Measurements from ENCODE around the gene PAPPA2. TPM values are rescaled to one million over a fixed set of nuclear protein-coding genes. Genes with fewer than 3 reads are reported as not detected.

The PAPPA2 gene
- total RNA-seq, 1 experiment from 2014 or later = 0.81 TPM

DNA sequence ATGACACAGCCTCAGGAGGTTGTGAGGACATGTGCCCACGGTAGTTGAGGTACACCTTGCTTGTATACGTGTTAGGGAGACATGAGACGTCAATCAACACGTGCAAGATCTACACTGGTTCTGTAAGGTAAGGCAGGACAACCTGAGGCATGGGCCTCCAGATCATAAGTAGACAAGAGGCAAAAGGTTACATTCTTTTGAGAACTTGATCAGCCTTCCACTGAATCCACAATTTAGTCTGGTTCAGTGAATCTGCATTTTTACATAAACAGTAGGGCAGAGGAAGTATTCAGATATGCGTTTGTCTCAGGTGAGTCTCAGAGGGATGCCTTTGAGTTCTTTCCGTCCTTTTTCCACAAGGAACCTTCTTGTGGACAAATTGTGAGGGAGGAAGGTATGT lies 352.6 kb downstream of the PAPPA2 start:
- peak overlapping the region; percentile 69 for H3K27ac ChIP-seq (ENCODE audit: insufficient read length, low read depth, low read length)
- H4K8ac ChIP-seq (replicated peaks; ENCODE audit: insufficient read length, low read depth, low read length) = no peak overlapping the region
- peaks cover 5% of the 10 kb centered on the region for H3K4me1 ChIP-seq (ENCODE audit: insufficient read depth, low read length)
- no peak overlapping the region for H3K4me3 Mint-ChIP-seq
- no peak overlapping the region for H2BK12ac ChIP-seq (ENCODE audit: insufficient read length, low read depth, low read length)
- no CpG with 5 or more reads among the region's 6 CpGs for WGBS (ENCODE audit: extremely low coverage, insufficient read length, low lambda C conversion rate)
- no peak overlapping the region for H3K23ac ChIP-seq (ENCODE audit: insufficient read length, low read depth, low read length)
- H3T11ph ChIP-seq (ENCODE audit: low read length) = no peak overlapping the region
- no peaks in the 10 kb centered on the region for H3K27me3 ChIP-seq (ENCODE audit: insufficient read depth, low read length)
- H3K79me1 ChIP-seq (ENCODE audit: insufficient read depth, low read depth, low read length, poor library complexity, severe bottlenecking) = no peaks in the 10 kb centered on the region
- no peaks in the 10 kb centered on the region for H3K27me3 Mint-ChIP-seq (ENCODE audit: low read depth)
- H2BK5ac ChIP-seq (ENCODE audit: insufficient read length, low read length) = no peak overlapping the region
- H3K4me2 ChIP-seq (ENCODE audit: insufficient read depth, insufficient read length, low read length) = no peak overlapping the region
- H3K36me3 Mint-ChIP-seq (ENCODE audit: insufficient read depth in 1 of 3, low read depth in 3 of 3) = no peaks in the 10 kb centered on the region
- H3K4ac ChIP-seq (ENCODE audit: low read depth, low read length) = no peak overlapping the region
- TF ChIP-seq, protein P1, sequence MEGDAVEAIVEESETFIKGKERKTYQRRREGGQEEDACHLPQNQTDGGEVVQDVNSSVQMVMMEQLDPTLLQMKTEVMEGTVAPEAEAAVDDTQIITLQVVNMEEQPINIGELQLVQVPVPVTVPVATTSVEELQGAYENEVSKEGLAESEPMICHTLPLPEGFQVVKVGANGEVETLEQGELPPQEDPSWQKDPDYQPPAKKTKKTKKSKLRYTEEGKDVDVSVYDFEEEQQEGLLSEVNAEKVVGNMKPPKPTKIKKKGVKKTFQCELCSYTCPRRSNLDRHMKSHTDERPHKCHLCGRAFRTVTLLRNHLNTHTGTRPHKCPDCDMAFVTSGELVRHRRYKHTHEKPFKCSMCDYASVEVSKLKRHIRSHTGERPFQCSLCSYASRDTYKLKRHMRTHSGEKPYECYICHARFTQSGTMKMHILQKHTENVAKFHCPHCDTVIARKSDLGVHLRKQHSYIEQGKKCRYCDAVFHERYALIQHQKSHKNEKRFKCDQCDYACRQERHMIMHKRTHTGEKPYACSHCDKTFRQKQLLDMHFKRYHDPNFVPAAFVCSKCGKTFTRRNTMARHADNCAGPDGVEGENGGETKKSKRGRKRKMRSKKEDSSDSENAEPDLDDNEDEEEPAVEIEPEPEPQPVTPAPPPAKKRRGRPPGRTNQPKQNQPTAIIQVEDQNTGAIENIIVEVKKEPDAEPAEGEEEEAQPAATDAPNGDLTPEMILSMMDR (conservative IDR thresholded peaks at IDR 0.05) = no peak
- H3K9me3 Mint-ChIP-seq = peaks cover 0 to 2% of the 10 kb centered on the region in 2 experiments; a peak in 2 of 5 replicates
- no peak for DNase-seq
- H2BK15ac ChIP-seq (ENCODE audit: low read depth, low read length) = no peak overlapping the region
- H2BK120ac ChIP-seq (ENCODE audit: low read depth, low read length, poor library complexity, severe bottlenecking) = no peak overlapping the region
- H3K27ac Mint-ChIP-seq = peak overlapping the region in 1 of 3 experiments; percentile 33; a peak in 1 of 7 replicates
- H3K56ac ChIP-seq (ENCODE audit: insufficient read length, low read depth, low read length) = no peak overlapping the region
- no peak overlapping the region for H4K5ac ChIP-seq (ENCODE audit: insufficient read length, low read depth, low read length)
- no peak overlapping the region for H4K91ac ChIP-seq (ENCODE audit: insufficient read length, low read depth, low read length)
- H2AK5ac ChIP-seq (ENCODE audit: insufficient read length, low read length) = no peak overlapping the region
- H2BK20ac ChIP-seq (ENCODE audit: low read depth, low read length, poor library complexity, severe bottlenecking) = no peak overlapping the region
- peak overlapping the region; percentile 39 for H3K18ac ChIP-seq (ENCODE audit: insufficient read length, low read depth, low read length)
- H3K4me1 Mint-ChIP-seq = peaks cover 15 to 21% of the 10 kb centered on the region in 2 experiments
- no peaks in the 10 kb centered on the region for H3K23me2 ChIP-seq (ENCODE audit: insufficient read length, low read depth, low read length, poor library complexity, severe bottlenecking)
- no peak overlapping the region for H3K14ac ChIP-seq (ENCODE audit: insufficient read depth, low read length)
- no peaks in the 10 kb centered on the region for H4K20me1 ChIP-seq (ENCODE audit: control insufficient read depth, insufficient read depth, insufficient read length)
- H3K9ac ChIP-seq (ENCODE audit: extremely low read depth, insufficient read length, low read length) = no peak overlapping the region
- no peak overlapping the region for H2AFZ ChIP-seq (ENCODE audit: low read length)
- H3K79me2 ChIP-seq (ENCODE audit: insufficient read depth, low read length) = no peaks in the 10 kb centered on the region
- no peaks in the 10 kb centered on the region for H3K9me3 ChIP-seq (ENCODE audit: control insufficient read depth, low read depth, low read length)
